GM12873 (cell line): ENCODE measurements around the gene NPB.
A peak's percentile ranks its signal among the peaks of the same experiment; 100 is the strongest.

ENCODE experiments used
- CTCF ChIP-seq: IDR thresholded peaks from 2 replicates; pipeline ENCODE4 v1.5.1; 2012; ENCODE audit warnings: low read depth, mild to moderate bottlenecking, moderate library complexity, low read length, control low read depth; ENCODE audit not compliant: insufficient read depth; ENCODE audit errors: missing control alignments

Gene NPB

GRCh38 chr17:81907219-81908145 is 5.4 kb downstream of the NPB start:
- peak; percentile 31 for TF ChIP-seq CTCF

DNA sequence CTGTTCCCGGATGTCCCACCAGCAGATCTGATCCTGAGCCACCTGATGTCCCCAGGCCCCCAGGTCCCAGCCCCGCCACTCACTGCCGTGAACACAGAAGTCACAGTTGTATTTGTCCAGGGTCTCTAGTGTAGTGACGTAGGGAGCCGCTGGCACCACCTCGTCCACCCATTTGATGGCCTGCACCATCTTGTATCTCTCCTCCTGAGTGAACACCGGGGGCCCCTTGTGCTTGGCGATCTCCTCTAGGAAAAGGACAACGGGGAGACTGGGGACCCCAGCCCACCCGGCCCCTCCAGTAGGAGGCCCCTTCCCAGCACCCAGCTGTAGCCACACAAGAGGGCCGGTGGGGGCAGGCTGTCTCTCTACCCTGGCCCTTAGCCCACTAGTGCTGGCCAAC is 6.8 kb downstream of the NPB start:
- no peak for TF ChIP-seq CTCF

DNA sequence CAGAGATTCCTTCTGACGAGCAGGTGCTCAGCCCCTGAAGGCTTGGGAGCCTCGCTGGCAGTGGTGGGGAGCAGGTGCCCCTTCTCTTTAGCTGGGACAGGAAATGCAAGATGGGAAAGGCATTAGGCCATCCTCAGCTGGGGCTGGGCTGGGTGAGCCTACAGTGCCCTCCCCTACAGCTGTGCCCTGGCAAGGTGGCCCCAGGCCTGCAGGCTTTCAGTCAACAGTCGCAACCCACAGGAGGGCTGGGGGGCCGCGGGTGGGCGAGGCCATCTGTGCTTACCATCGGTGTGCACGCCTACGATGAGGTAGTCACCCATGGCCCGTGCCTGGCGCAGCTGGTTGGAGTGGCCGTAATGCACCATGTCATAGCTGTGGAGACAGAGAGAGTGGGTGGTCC is 7.2 kb downstream of the NPB start:
- no peak for TF ChIP-seq CTCF

- TF ChIP-seq CTCF = no peak
These were observed 8.2 kb downstream of the NPB start for GRCh38 chr17:81909966-81910839.

DNA sequence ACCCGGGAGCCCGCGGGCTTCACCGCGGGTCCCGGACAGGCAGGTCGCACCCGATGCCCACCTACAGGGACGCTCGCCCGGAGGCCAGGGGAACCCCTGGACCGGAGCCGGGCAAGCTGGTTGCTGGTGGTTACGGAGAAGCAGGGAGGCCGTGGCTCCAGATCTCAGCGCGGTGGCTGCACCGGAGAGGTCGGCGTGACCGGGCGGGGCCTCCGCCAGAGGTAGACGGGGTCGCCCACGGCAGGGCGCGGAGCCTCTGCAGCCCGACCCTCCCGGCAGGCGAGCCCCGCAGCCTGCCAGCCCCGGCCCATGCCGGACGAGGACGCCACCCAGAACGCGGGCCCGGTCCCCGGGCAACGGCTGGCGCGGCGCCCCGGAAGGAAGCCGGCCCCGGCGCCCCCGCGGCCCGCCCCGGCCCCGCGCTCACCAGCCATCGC is 8.8 kb downstream of the NPB start:
- TF ChIP-seq CTCF = no peak

DNA sequence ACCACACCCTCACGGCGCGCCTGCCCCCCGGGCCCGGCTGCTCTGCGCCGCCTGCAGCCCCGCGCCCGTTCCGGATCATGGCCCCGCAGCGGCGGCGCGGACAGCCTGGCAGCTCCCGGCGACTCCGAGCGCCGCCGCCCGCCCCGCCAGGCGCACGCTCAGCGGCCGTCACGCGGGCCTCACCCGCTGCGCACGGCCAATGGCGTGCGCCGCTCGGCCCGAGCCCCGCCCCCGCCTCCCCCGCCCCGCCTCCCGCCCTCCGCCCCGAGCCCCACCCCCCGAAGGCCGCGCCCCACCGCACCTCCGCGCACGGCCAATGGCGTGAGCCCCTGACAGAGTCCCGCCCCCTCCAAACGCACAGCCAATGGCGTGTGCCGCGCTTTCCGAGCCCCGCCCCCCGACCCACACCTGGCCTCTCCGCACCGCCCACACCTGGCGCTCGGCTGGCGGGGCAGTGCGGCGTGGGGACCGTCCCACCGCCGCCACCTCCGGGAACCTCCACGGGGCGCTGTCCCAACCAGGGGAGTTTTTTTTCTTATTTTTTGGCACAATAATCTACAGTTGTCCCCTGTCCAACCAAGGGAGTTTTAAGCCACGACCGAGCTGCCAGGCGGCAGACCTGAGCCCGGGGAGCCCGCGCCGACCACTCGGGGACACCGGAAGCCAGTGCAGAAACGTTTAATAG is 9.4 kb downstream of the NPB start, which contains the start of gene PCYT2:
TSS of gene PCYT2 (minus strand) at position 123 of the 685 bp plus-strand sequence. CDS start at position 79, 44 bp downstream.
- peak; percentile 12 for TF ChIP-seq CTCF

DNA sequence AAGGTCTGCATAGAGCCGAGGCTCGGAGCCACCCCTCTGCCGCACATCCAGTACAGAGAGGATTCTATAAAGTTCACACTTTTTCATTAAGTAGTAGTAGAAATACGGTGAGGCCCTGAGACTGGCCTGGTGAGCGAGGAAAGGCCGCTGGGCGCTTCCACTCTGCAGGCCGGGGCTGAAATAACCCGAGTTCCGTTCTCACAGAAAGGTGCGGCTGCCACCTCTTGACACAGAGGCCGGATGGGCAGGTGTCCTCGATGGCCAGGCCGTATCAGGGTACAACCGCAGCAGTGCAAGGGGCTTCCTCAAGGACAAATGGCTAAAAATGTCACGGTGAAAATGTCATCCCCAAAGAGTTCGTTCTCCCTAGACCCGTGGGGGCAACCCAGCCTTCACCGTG is 9.9 kb downstream of the NPB start:
- no peak for TF ChIP-seq CTCF
